K562 (cell line): Measurements from ENCODE around the gene BCL6B. TPM values are rescaled to one million over a fixed set of nuclear protein-coding genes. Genes with fewer than 3 reads are reported as not detected.
A peak's percentile ranks its signal among the peaks of the same experiment; 100 is the strongest.

Experiments used
- ATAC-seq: fragments of 200-7000 bp; cut with Tn5 transposase; 3 replicates; pipeline ENCODE4 v1.9.1; 2020; ENCODE audit warnings: moderate library complexity
- BruUV-seq: library from RNA; stranded (reverse); fragments of 400-500 nt; replicated peaks from 2 replicates; lab custom pipeline; 2021; lab: Mats Ljungman, UMichigan
- CTCF ChIA-PET: fragments of 300-600 bp; formaldehyde crosslinking; extraction: SDS; loops from one replicate; lab custom pipeline; 2021; ENCODE audit warnings: low intra/inter-chr PET ratio; lab: Yijun Ruan, JAX
- POLR2A ChIA-PET: fragments of 300-600, 350-650 bp; sonication (Branson Sonifier 250); formaldehyde crosslinking; extraction: SDS; loops from one replicate; lab custom pipeline; 2021; ENCODE audit warnings: antibody characterized with exemption, inconsistent platforms; lab: Yijun Ruan, JAX
- DNase-seq, 4 experiments: peaks; one replicate each; pipeline versions ENCODE4 v3.0.0 to v3.0.0-alpha.2; 2011 to 2018; ENCODE audit warnings: low spot score in 3 of 4, mixed read lengths in 3 of 4; ENCODE audit errors: extremely low read depth in 1 of 4
- FAIRE-seq: peaks from 2 replicates; lab custom pipeline; 2011; peaks lifted over from hg19 to GRCh38; lab: Jason Lieb, UNC
- H2AFZ ChIP-seq: 2 replicates; pipeline ENCODE4 v1.6.0; 2011; ENCODE audit warnings: low read depth, low read length, control low read depth, inconsistent platforms
- H3K27ac ChIP-seq: fragments of 200-600 bp; 3 replicates; pipeline ENCODE4 v1.8.0; 2011; ENCODE audit warnings: low read depth, mild to moderate bottlenecking, control low read depth, inconsistent platforms, low read length, moderate library complexity, mixed read lengths; ENCODE audit errors: extremely low read depth
- H3K27me3 ChIP-seq, 2 experiments: fragments of 300-600 bp in 1 of 2; 2 replicates in 1 of 2; 3 replicates in 1 of 2; pipeline versions ENCODE4 v1.6.0 to v1.8.0; 2011; ENCODE audit warnings: inconsistent platforms in 2 of 2, low read length in 2 of 2, mild to moderate bottlenecking in 1 of 2, mixed read lengths in 1 of 2, moderate library complexity in 1 of 2; ENCODE audit not compliant: control insufficient read depth in 2 of 2, insufficient read depth in 2 of 2
- H3K36me3 ChIP-seq: fragments of 300-600 bp; 3 replicates; pipeline ENCODE4 v1.8.0; 2011; ENCODE audit warnings: mild to moderate bottlenecking, low read length, inconsistent platforms; ENCODE audit not compliant: control insufficient read depth, insufficient read depth
- H3K4me1 ChIP-seq, 2 experiments: fragments of 200-600 bp in 1 of 2; replicated peaks in 1 of 2; 2 replicates in 1 of 2; 3 replicates in 1 of 2; pipeline versions ENCODE4 v1.5.1 to v1.8.0; 2011; ENCODE audit warnings: inconsistent platforms in 2 of 2, low read length in 2 of 2, mild to moderate bottlenecking in 1 of 2, mixed read lengths in 1 of 2, moderate library complexity in 1 of 2; ENCODE audit not compliant: control insufficient read depth in 2 of 2, insufficient read depth in 2 of 2
- H3K4me2 ChIP-seq: 2 replicates; pipeline ENCODE4 v1.6.1; 2011; ENCODE audit warnings: low read length, control low read depth, inconsistent platforms, mixed read lengths; ENCODE audit not compliant: insufficient read depth
- H3K4me3 ChIP-seq: fragments of 200-600 bp; sonication (generic), shearing (Covaris generic); 2 replicates; pipeline ENCODE4 v1.5.1; 2016; ENCODE audit warnings: control low read depth, inconsistent platforms
- H3K79me2 ChIP-seq: fragments of 200-600 bp; 3 replicates; pipeline ENCODE4 v1.8.0; 2011; ENCODE audit warnings: low read length, inconsistent platforms; ENCODE audit not compliant: control insufficient read depth, insufficient read depth
- H3K9ac ChIP-seq, 2 experiments: 2 replicates each; pipeline versions ENCODE4 v1.6.0 to v1.6.1; 2011; ENCODE audit warnings: low read depth in 2 of 2, low read length in 2 of 2, control low read depth in 1 of 2, inconsistent platforms in 1 of 2, mild to moderate bottlenecking in 1 of 2, mixed read lengths in 1 of 2; ENCODE audit not compliant: insufficient read depth in 1 of 2
- H3K9me1 ChIP-seq: one replicate; pipeline ENCODE4 v1.6.0; 2011; ENCODE audit warnings: inconsistent platforms, mild to moderate bottlenecking, low read length, moderate library complexity; ENCODE audit not compliant: control insufficient read depth, insufficient read depth
- H3K9me3 ChIP-seq: replicated peaks from 2 replicates; pipeline ENCODE4 v1.5.1; 2011; ENCODE audit warnings: low read depth, low read length, inconsistent platforms; ENCODE audit not compliant: control insufficient read depth, insufficient read depth
- H4K20me1 ChIP-seq: replicated peaks from 2 replicates; pipeline ENCODE4 v1.6.1; 2011; ENCODE audit warnings: low read length, inconsistent platforms, mixed read lengths; ENCODE audit not compliant: control insufficient read depth, insufficient read depth
- CBFA2T3 ChIP-seq: fragments of 450-650 bp; IDR thresholded peaks from 2 replicates; pipeline ENCODE4 v1.6.1; 2017
- FOXJ3 ChIP-seq: sonication (generic); formaldehyde crosslinking; IDR thresholded peaks from 2 replicates; pipeline ENCODE4 v1.4.0; 2020; ENCODE audit warnings: mild to moderate bottlenecking, missing genetic modification reagents
- OTX1 ChIP-seq: fragments of 450-650 bp; formaldehyde crosslinking; IDR thresholded peaks from 2 replicates; pipeline ENCODE4 v1.4.0; 2022; ENCODE audit warnings: mild to moderate bottlenecking
- TRIM28 ChIP-seq: fragments of 450-650 bp; IDR thresholded peaks from 2 replicates; pipeline ENCODE4 v1.6.1; 2017
- ZNF23 ChIP-seq: fragments of 250-450 bp; sonication (Bioruptor Pico); IDR thresholded peaks from 2 replicates; pipeline ENCODE4 v1.4.0; 2020; ENCODE audit warnings: mild to moderate bottlenecking
- WGBS: fragments of 100-300 bp; shearing (Covaris generic); methylation state at CpG from one replicate; pipeline ENCODE4 v1.1.6; 2016; ENCODE audit warnings: low coverage, mixed read lengths; ENCODE audit not compliant: insufficient coverage; ENCODE audit errors: missing lambda C conversion rate; 5-methylcytosine and 5-hydroxymethylcytosine counted together
- in situ Hi-C: fragments of 300-500 bp; cut with MboI; formaldehyde crosslinking; loops from 4 replicates; pipeline ENCODE4 v1.15.0; 2018; ENCODE audit warnings: inconsistent platforms, mixed read lengths
- intact Hi-C: fragments of 100-400 bp; cut with micrococcal nuclease; formaldehyde crosslinking; loops from 2 replicates; pipeline ENCODE4 v1.14.2; 2022
- polyA plus RNA-seq, 8 experiments: library from polyadenylated mRNA; depleted of rRNA in 4 of 8; stranded (reverse) in 5 of 8; unstranded in 3 of 8; fragments of >200 nt; fragmentation: Nextera tagmentation in 2 of 8; fragmentation: Illumina TruSeq in 1 of 8; extraction: Ambion mirVana in 2 of 8; extraction: Trizol in 1 of 8; gene quantifications; 2 replicates each; pipeline versions ENCODE4 v1.2.1 to v1.2.3, GENCODE V29; 2011 to 2014; ENCODE audit warnings: inconsistent platforms in 1 of 8, missing spikeins in 1 of 8
- total RNA-seq, 7 experiments: library from RNA; depleted of rRNA in 6 of 7; stranded (reverse); fragments of >200 nt in 6 of 7; fragmentation: Illumina TruSeq in 2 of 7; extraction: Trizol in 2 of 7; gene quantifications; 2 replicates each; pipeline versions ENCODE4 v1.2.1 to v1.2.3, GENCODE V29; 2011 to 2021; ENCODE audit warnings: low replicate concordance in 1 of 7

BCL6B gene
- total and polyA plus RNA-seq, 9 of the 15 experiments (the other 6 are each of a cell fraction or from before 2014, with no cell fraction given): 0.89 to 5.0 (median 3.6) TPM

DNA sequence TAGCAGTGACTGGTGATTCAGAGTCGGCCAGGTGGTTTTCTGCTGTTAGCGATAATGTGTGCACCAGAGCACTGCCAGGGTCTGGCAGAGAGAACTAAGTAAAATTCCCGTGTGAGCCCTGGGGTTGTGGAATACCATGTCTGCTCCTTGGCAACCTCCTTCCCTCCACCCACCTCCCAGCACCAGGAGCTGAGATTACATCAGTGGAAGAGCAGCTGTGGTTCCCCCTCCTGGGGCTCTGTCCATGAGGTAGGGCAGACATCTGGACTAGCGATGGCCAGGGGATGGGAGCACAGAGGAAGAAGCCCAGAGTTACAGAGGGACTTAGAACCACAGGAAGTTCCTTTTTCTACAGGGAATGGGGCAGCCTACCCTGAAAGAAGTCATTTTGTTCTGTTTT is 41.4 kb downstream of the BCL6B start:
- Histone ChIP-seq H3K79me2 (no peaks in the 10 kb centered on the region), H4K20me1 (0 out of 2 replicates have a peak, but pooled peaks cover 2% of the 10 kb centered on the region), H3K4me2 (no peak overlapping the region), H3K9me1 (no peaks in the 10 kb centered on the region), H3K27me3 (peaks cover 0 to 32% of the 10 kb centered on the region in 2 experiments; a peak in 4 of 5 replicates), H3K4me3 (no peak overlapping the region), H3K27ac (no peak overlapping the region), H3K4me1 (no peaks in the 10 kb centered on the region), H3K36me3 (no peaks in the 10 kb centered on the region), H2AFZ (no peak overlapping the region), H3K9ac (no peak overlapping the region), H3K9me3 (no peaks in the 10 kb centered on the region)
- in situ Hi-C loops: no loop called here
- POLR2A ChIA-PET: no interaction called here
- CTCF ChIA-PET: no interaction called here
- TF ChIP-seq ZNF23 (CRISPR knock-in tag): no peak
- TF ChIP-seq CBFA2T3: 0 out of 2 replicates have a peak, but pooled peaks have one; percentile 5
- no TSS peak for BruUV-seq
- no peak for DNase-seq
- 13% methylated on average over 4 of the region's 4 CpGs for WGBS
- intact Hi-C loops: no loop called here
- no peak for ATAC-seq
- FAIRE-seq: no peak

DNA sequence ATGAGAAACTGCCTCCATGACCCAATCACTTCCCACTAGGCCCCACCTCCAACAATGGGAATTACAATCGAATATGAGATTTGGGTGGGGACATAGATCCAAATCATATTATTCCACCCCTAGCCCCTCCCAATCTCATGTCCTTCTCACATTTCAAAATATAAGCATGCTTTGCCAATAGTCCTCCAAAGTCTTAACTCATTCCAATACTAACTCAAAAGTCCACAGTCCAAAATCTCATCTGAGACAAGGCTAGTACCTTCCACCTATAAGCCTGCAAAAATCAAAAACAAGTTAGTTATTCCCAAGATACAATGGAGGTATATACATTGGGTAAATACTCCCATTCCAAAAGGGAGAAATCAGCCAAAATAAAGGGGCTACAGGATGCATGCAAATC is 44.3 kb downstream of the BCL6B start:
- no peaks in the 10 kb centered on the region for H3K36me3 ChIP-seq
- intact Hi-C loops: no loop called here
- POLR2A ChIA-PET: interaction anchor here (0.5 kb wide), 1 partner anchor 419 kb away, joined by 3 read pairs; no protein-coding TSS in a partner anchor

More for the DNA sequence above, 44.3 kb downstream of the BCL6B start:
- H3K4me3 ChIP-seq: no peak overlapping the region
- no peaks in the 10 kb centered on the region for H4K20me1 ChIP-seq
- CTCF ChIA-PET: no interaction called here
- no peak for TF ChIP-seq TRIM28
- no peak for TF ChIP-seq OTX1 (CRISPR knock-in tag)
- no peak for TF ChIP-seq FOXJ3
- FAIRE-seq (no peak), ATAC-seq (no peak), DNase-seq (no peak)
- H2AFZ ChIP-seq: no peak overlapping the region
- H3K9me1 ChIP-seq: no peaks in the 10 kb centered on the region
- WGBS: 0% methylated on average over 1 of the region's 1 CpG
- H3K79me2 ChIP-seq: no peaks in the 10 kb centered on the region
- H3K27me3 ChIP-seq: peaks cover 0 to 48% of the 10 kb centered on the region in 2 experiments
- H3K9me3 ChIP-seq: no peaks in the 10 kb centered on the region
- no peak overlapping the region for H3K4me2 ChIP-seq
- in situ Hi-C loops: no loop called here
- no peaks in the 10 kb centered on the region for H3K4me1 ChIP-seq
- BruUV-seq: no TSS peak
- no peak overlapping the region for H3K9ac ChIP-seq
- H3K27ac ChIP-seq: no peak overlapping the region
